BLaER1 treated with 17β-estradiol and CSF1 and Interleukin-3, amounts not matched to agents 10 nM and 100 nM (cell line): ENCODE measurements around the gene ARL4D.
"Not testable (repeated sequence)": the region's sequence is repeated elsewhere in the genome, so short reads cannot be mapped to it uniquely, and the experiment has no call there.

Source experiments
- H3K27ac ChIP-seq, 11 experiments: shearing (Covaris generic); formaldehyde crosslinking; 2 replicates each; pipeline ENCODE4 v1.8.1; 2022
- H3K27me3 ChIP-seq, 11 experiments: shearing (Covaris generic); formaldehyde crosslinking; 2 replicates each; pipeline ENCODE4 v1.8.1; 2022
- H3K36me3 ChIP-seq, 11 experiments: shearing (Covaris generic); formaldehyde crosslinking; 2 replicates each; pipeline ENCODE4 v1.8.1; 2022
- H3K4me1 ChIP-seq, 10 experiments: shearing (Covaris generic); formaldehyde crosslinking; 2 replicates each; pipeline ENCODE4 v1.8.1; 2022
- H3K4me2 ChIP-seq, 11 experiments: shearing (Covaris generic); formaldehyde crosslinking; 2 replicates each; pipeline ENCODE4 v1.8.1; 2022
- H3K4me3 ChIP-seq, 10 experiments: shearing (Covaris generic); formaldehyde crosslinking; 2 replicates each; pipeline ENCODE4 v1.8.1; 2022
- H3K9ac ChIP-seq, 11 experiments: shearing (Covaris generic); formaldehyde crosslinking; 2 replicates each; pipeline ENCODE4 v1.8.1; 2022
- H3K9me3 ChIP-seq, 11 experiments: shearing (Covaris generic); formaldehyde crosslinking; replicated peaks in 1 of 11; 2 replicates each; pipeline ENCODE4 v1.8.1; 2022
- H4K20me1 ChIP-seq, 11 experiments: shearing (Covaris generic); formaldehyde crosslinking; 2 replicates each; pipeline ENCODE4 v1.8.1; 2022
- Cebpa-rat ChIP-seq, 11 experiments: shearing (Covaris generic); IDR thresholded peaks; 2 replicates each; pipeline ENCODE4 v1.8.1; 2022

The ARL4D gene

GRCh38 chr17:43356999-43357398 lies 41.8 kb upstream of the ARL4D start:
- no peak overlapping the region for H3K27ac ChIP-seq
- no peaks in the 10 kb centered on the region for H4K20me1 ChIP-seq
- H3K27me3 ChIP-seq, result no peaks in the 10 kb centered on the region
- no peak overlapping the region for H3K4me3 ChIP-seq
- H3K4me1 ChIP-seq, result peaks cover 21 to 36% (median 24%) of the 10 kb centered on the region in 10 experiments
- H3K9ac ChIP-seq, result no peak overlapping the region
- no peak for TF ChIP-seq Cebpa-rat (IDR thresholded peaks at IDR 0.05)
- peaks cover 0 to 1% (median 0%) of the 10 kb centered on the region in 11 experiments; a peak in 1 of 22 replicates for H3K9me3 ChIP-seq
- H3K4me2 ChIP-seq, result peak overlapping the region in 2 of 11 experiments; percentile 2 to 7; a peak in 2 of 22 replicates
- H3K36me3 ChIP-seq, result no peaks in the 10 kb centered on the region

- peak overlapping the region; percentile 55 to 76 (median 68) for H3K4me3 ChIP-seq
- H3K4me1 ChIP-seq, result peaks cover 34 to 46% (median 41%) of the 10 kb centered on the region in 10 experiments
- TF ChIP-seq Cebpa-rat (IDR thresholded peaks at IDR 0.05), result no peak
- no peaks in the 10 kb centered on the region for H3K27me3 ChIP-seq
- H3K9ac ChIP-seq, result peak overlapping the region; percentile 85 to 96 (median 94)
- H3K36me3 ChIP-seq, result no peaks in the 10 kb centered on the region
- no peaks in the 10 kb centered on the region for H3K9me3 ChIP-seq
- H4K20me1 ChIP-seq, result no peaks in the 10 kb centered on the region
- peak overlapping the region; percentile 93 to 100 (median 97) for H3K27ac ChIP-seq
- H3K4me2 ChIP-seq, result peak overlapping the region; percentile 80 to 95 (median 93)
Measured at GRCh38 chr17:43359469-43360110, 39.2 kb upstream of the ARL4D start.

GRCh38 chr17:43360376-43360738 lies 38.4 kb upstream of the ARL4D start:
- no peak for TF ChIP-seq Cebpa-rat (IDR thresholded peaks at IDR 0.05)
- Histone ChIP-seq H3K27me3 (no peaks in the 10 kb centered on the region), H3K4me1 (peaks cover 34 to 53% (median 45%) of the 10 kb centered on the region in 10 experiments), H3K4me3 (peak overlapping the region; percentile 55 to 76 (median 68)), H3K9me3 (no peaks in the 10 kb centered on the region), H4K20me1 (no peaks in the 10 kb centered on the region), H3K36me3 (no peaks in the 10 kb centered on the region), H3K4me2 (peak overlapping the region; percentile 80 to 95 (median 93)), H3K27ac (peak overlapping the region; percentile 93 to 100 (median 97)), H3K9ac (peak overlapping the region; percentile 85 to 96 (median 94))

GRCh38 chr17:43360739-43361505 lies 37.9 kb upstream of the ARL4D start:
- H3K9ac ChIP-seq, result peak overlapping the region; percentile 85 to 96 (median 94)
- H4K20me1 ChIP-seq, result no peaks in the 10 kb centered on the region
- no peaks in the 10 kb centered on the region for H3K9me3 ChIP-seq
- H3K27ac ChIP-seq, result peak overlapping the region; percentile 93 to 100 (median 97)
- H3K27me3 ChIP-seq, result no peaks in the 10 kb centered on the region
- H3K4me3 ChIP-seq, result peak overlapping the region; percentile 55 to 76 (median 68)
- H3K4me1 ChIP-seq, result peaks cover 34 to 56% (median 49%) of the 10 kb centered on the region in 10 experiments
- TF ChIP-seq Cebpa-rat (IDR thresholded peaks at IDR 0.05), result no peak
- peak overlapping the region; percentile 80 to 95 (median 93) for H3K4me2 ChIP-seq
- no peaks in the 10 kb centered on the region for H3K36me3 ChIP-seq

- no peaks in the 10 kb centered on the region for H3K27me3 ChIP-seq
- no peak for TF ChIP-seq Cebpa-rat (IDR thresholded peaks at IDR 0.05)
- H3K4me1 ChIP-seq, result peaks cover 44 to 68% (median 60%) of the 10 kb centered on the region in 10 experiments
- H3K4me2 ChIP-seq, result peak overlapping the region in 8 of 11 experiments; percentile 75 to 95 (median 88); a peak in 8 of 22 replicates
- peak overlapping the region in 1 of 11 experiments; percentile 94; a peak in 3 of 22 replicates for H3K9ac ChIP-seq
- no peaks in the 10 kb centered on the region for H3K9me3 ChIP-seq
- no peak overlapping the region for H3K4me3 ChIP-seq
- peak overlapping the region in 8 of 11 experiments; percentile 0 to 100 (median 98); a peak in 10 of 22 replicates for H3K27ac ChIP-seq
- no peaks in the 10 kb centered on the region for H4K20me1 ChIP-seq
- no peaks in the 10 kb centered on the region for H3K36me3 ChIP-seq
Measured at GRCh38 chr17:43363181-43363925, 35.4 kb upstream of the ARL4D start.

- H3K36me3 ChIP-seq, result no peaks in the 10 kb centered on the region
- peaks cover 40 to 64% (median 57%) of the 10 kb centered on the region in 10 experiments for H3K4me1 ChIP-seq
- no peaks in the 10 kb centered on the region for H3K9me3 ChIP-seq
- H3K4me3 ChIP-seq, result no peak overlapping the region
- H4K20me1 ChIP-seq, result no peaks in the 10 kb centered on the region
- H3K9ac ChIP-seq, result no peak overlapping the region
- H3K27me3 ChIP-seq, result no peaks in the 10 kb centered on the region
- peak overlapping the region in 4 of 11 experiments; percentile 1 to 94 (median 18); a peak in 3 of 22 replicates for H3K27ac ChIP-seq
- H3K4me2 ChIP-seq, result no peak overlapping the region
- no peak for TF ChIP-seq Cebpa-rat (IDR thresholded peaks at IDR 0.05)
Measured at GRCh38 chr17:43363926-43364285, 34.9 kb upstream of the ARL4D start.

- Histone ChIP-seq H3K4me2 (no peak overlapping the region), H3K4me3 (no peak overlapping the region), H3K9me3 (no peaks in the 10 kb centered on the region), H3K36me3 (no peaks in the 10 kb centered on the region), H3K27me3 (no peaks in the 10 kb centered on the region), H3K9ac (peak overlapping the region in 1 of 11 experiments; percentile 7; a peak in 1 of 22 replicates), H3K27ac (peak overlapping the region in 1 of 11 experiments; percentile 22; a peak in 2 of 22 replicates), H3K4me1 (peaks cover 39 to 63% (median 55%) of the 10 kb centered on the region in 10 experiments), H4K20me1 (no peaks in the 10 kb centered on the region)
- no peak for TF ChIP-seq Cebpa-rat (IDR thresholded peaks at IDR 0.05)
Measured at GRCh38 chr17:43365356-43365755, 33.4 kb upstream of the ARL4D start.

- not testable (repeated sequence) for H3K36me3 ChIP-seq, H3K9me3 ChIP-seq, H3K27me3 ChIP-seq, H4K20me1 ChIP-seq, H3K4me3 ChIP-seq, H3K4me2 ChIP-seq, H3K9ac ChIP-seq, H3K27ac ChIP-seq
- peaks cover 42 to 69% (median 61%) of the 10 kb centered on the region in 10 experiments for H3K4me1 ChIP-seq
Measured at GRCh38 chr17:43365921-43366320, 32.9 kb upstream of the ARL4D start.
